Left renal pelvis (tissue), 4 donors: ENCODE data around the gene SLC35B4. TPM values are rescaled to one million over a fixed set of nuclear protein-coding genes. Genes with fewer than 3 reads are reported as not detected.
"Not testable (repeated sequence)": the region's sequence is repeated elsewhere in the genome, so short reads cannot be mapped to it uniquely, and the experiment has no call there.

ENCODE experiments used
- DNase-seq, 4 donors: peaks; one replicate each; pipeline ENCODE4 v3.0.0-alpha.2; 2013; ENCODE audit warnings: low read depth in 4 of 4, low spot score in 3 of 4
- polyA plus RNA-seq, 4 donors: library from polyadenylated mRNA; unstranded; fragments of 120-200 nt; gene quantifications; one replicate each; pipeline ENCODE4 v1.2.1, GENCODE V29; 2013; ENCODE audit not compliant: insufficient read length in 4 of 4

The SLC35B4 gene
- polyA plus RNA-seq, 4 donors = 23.0 to 28.9 (median 24.6) TPM

DNA sequence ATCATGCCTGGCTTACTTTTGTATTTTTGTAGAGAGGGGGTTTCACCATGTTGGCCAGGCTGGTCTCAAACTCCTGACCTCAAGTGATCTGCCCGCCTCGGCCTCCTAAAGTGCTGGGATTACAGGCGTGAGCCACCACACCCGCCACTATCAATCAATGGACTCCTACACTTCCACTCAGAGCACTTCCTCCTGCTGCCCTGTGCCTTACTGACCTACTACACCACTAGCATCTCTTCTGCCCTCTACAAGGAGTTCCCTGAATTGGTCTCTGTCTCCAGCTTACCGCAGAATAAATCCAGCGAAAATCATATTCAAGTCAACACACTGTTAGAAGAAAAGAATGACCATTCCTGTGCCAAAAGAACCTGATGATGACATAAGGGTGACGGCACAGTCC lies 20.7 kb downstream of the SLC35B4 start:
- DNase-seq = not testable (repeated sequence)

DNA sequence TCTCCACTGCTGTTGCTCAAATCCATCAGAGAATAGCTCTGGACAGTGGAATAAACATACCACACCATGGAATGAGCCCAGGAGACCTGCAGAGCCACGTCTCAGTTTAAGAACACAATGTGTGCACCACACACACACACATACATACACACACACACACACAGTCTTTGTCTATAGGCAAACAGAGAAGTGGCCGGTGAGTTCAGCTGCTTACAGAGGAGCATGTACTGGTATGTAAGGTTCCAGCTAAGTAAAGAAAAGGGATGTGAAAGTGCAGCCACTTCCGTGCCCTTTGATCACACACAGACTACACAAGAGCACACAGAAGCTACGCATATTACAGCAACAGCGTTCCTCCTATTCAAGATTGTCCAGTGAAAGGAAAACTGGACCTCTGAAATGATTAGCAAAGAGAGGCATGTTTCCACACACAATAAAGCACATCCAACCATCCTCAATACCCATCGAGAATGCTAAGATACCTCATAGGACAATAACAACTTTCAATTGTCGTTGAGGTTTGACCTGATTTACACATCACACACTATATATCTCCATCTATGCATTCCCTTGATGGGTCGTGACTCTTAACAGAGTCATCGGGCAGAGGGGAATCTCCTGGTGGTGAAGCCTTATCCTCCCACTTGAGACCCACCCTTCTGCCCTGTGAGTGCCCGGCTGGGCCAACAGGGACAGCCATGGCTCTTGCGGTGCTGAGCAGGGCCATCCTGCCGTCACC lies 23.6 kb downstream of the SLC35B4 start:
- DNase-seq = no peak

DNA sequence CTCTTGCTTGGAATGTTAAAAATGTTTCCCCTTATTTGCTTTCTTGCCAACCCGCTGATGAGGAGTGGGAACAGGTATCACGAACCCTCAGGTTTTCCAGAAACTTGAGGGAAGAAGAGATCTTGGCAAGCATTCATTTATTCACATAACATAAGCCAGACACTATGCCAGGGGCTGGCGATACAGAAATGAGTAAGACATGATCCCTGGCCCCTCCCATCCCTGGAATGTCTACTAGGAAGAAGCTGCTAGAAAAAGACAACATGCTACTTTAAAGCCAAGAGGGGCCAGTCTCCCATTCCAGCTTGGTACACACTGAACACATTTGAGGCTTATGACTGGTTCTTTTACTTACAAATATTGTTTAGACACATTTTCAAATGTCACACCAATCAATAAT lies 26.4 kb downstream of the SLC35B4 start:
- no peak for DNase-seq

DNA sequence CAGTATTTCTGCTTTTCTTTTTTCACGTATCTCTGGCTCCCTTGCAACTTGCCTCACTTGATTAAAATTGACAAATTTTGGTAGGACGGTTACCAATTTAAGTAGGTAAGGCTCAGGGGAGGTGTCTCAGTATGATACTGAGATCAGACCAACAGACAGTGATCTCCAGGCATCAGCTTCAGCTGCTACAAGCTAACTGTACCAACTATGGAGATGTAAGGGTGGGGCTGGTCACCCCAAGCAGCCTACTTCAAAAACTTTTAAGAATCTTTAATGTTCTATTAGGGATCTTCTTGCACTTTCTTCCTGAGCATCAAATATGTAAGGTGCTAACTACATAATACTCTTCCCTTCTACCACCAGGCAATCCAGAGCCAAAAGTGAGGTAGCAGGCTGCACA lies 26.9 kb downstream of the SLC35B4 start:
- no peak for DNase-seq

DNA sequence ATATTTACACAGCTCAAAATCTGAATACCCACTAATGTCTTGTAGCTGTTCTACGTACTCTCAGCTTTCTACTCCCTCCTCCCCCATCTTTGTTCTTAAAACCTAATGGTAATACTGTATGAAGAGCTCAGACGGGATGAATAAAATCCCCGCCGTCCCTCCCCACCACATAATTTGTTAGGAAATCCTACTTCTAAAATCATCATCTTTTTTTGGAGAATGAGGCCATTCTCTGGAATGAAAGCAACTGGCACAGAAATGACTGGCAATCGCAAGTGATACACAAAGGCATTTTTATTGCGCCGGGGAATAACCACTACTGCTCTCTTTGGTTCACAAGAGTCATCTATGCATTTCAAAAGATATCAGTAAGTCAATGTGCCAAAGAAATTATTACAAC lies 27.3 kb downstream of the SLC35B4 start:
- no peak for DNase-seq

DNA sequence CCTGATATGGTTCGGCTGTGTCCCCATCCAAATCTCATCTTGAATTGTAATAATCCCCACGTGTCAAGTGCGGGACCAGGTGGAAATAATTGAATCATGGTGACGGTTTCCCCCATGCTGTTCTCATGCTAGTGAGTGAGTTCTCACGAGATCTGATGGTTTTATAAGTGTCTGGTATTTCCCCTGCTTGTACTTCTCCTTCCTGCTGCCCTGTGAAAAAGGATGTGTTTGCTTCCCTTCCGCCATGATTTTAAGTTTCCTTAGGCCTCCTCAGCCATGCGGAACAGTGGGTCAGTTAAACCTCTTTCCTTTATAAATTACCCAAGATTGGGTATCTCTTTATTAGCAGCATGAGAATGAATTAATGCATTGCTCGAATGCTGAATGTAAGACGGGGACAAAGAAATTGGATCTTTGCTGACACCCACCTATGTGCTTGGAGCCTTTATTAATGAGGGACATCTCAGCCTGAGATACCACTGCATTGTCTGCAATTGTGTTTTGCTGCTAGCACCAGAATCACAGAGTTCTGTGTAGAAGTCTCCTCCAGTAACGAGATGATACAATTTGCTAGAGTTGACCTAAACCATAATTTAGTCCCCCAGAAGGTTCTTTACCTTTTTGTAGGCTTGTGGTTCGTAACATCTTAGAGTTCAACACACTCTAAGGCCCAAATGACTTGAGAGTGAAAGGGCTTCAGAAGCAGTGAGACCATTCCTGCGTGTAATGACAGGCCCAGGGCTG lies 28.6 kb downstream of the SLC35B4 start:
- DNase-seq = no peak

DNA sequence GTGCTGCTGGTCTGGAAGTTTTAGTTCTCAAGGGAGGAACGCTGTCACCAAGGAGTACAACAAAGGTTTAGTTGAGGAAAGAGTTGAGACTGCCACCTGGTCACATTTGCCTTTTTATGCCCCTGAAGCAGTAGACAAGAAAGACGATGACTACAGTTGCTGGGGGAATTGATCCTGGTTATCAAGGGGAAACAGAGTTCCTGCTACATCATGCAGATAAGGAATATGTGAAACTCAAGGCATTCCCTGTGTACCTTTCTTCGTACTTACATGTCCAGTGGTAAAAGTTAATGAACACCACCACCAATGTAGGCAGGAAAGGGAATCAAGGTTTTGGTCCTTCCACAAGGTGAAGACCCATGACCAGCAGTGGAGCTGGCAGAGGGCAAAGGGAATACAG lies 31.8 kb downstream of the SLC35B4 start:
- DNase-seq = no peak

DNA sequence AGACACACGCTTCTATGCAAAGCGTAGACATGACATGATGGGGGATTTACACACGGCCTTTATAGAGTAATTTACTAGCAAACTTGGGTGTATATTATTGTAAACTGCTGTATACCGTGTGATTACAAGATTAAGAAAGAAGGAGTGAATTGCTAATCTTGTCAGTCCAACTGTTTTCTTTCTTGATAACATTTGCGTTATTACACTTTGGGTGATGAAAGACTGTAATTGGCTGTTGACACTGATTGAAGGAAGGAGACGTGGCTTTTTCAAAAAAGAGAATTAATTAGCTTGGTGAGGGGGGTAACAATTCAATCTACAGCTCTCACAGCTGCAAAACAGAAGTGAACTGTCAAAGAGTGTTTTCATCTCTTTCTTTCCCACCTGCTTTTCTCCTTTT lies 32.7 kb downstream of the SLC35B4 start:
- DNase-seq = no peak

DNA sequence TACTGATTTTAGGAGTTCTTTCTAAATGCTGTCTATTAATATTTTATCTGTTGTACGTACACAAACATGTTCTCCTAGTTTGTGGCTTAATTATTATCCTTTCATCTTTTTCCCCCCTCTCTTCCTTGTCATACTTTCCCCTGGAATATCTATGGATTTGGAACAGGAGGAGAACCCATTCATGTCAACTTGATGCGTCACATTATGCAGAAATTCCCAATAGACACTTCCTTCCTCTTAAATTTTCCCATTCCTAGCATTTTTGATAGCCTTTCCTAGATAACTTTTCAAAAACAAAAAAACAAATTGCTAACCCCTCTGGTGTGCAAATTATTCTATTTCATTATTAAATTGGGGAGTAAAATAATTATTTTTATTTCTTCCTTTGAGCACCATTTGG lies 36.2 kb downstream of the SLC35B4 start:
- DNase-seq = no peak

DNA sequence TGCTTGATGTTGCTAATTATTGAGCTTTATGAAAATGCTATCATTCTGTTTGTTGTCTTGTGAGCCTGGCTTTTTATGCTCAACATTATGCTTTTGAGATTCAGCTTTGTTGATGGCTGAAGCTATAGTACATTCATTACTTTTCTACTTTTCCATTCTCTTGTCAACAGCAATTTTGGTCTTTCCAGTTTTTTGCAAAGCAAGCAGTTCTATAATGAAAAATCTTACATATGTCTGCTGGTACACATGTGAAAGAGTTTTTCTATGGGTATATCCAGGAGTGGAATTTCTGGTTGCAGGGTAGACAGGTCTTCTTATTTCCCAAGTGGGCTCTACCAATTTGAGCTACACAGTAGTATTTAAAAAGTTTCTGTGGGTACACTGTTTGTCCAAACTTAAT lies 36.8 kb downstream of the SLC35B4 start:
- DNase-seq = no peak

DNA sequence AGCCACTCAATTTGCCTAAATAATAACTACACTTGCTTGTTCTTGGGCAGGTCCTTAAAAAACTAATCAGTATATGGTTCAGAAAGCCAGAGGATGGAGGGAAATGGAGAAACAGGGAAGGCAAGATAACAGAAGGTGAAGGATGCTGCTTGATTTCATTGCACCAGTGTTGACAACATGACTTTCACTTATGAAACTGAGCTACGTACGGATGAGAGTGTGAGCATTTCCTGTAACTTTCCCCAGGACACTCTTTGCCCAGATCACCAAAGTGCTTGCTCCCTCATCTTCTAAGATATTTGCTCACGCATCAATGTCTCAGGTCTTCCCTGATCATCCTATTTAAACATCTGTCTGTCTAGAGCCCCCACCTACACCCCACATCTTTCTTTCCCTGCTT lies 37.4 kb downstream of the SLC35B4 start:
- DNase-seq = no peak

DNA sequence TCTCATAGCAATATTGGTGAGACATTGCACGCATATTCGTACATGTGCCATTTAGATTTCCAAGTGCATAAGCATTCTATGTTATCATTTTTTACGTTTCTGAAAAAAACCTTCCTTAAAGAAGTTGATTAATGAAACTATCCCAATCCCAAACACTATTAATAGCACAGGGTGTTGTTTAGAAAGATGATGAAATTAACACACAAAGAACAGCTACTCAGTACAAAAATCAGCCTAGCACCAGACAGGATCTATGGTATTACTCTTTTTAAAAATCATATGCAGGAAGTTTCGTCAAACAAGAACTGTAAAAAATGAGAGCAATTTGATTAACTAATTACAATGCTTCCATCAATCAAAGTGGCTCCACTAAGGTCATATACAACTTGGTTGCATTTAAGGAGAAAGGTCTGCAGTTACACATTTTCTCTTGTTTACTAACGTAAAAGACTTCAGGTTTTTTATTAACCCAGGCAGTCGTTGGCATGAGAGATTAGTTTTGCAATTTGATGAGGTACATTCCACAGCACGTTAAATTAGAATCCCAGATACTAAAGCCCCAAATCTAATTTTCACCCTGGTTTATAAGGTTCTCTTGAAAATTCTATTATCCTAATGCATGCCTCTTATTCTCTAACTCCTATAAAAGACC lies 38.1 kb downstream of the SLC35B4 start:
- no peak for DNase-seq

DNA sequence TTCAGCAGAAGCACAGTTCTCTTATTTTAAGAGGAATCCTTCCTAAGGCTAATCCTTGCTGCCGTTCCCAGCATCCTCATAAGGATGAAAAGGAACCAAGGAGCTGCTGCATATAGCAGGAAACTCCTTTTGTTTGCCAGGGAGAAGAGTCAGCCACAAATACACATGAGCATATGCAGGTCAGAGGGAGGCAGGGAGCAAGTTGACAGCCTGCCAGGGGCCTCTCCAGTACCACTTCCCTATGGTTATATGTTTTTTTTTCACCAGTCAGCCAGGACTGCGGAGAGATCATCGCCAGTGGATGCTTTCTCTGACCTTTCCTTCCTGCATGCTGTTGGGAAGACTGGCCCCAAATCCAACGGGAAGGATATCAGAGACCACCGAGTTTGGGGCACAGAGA lies 39.8 kb downstream of the SLC35B4 start:
- no peak for DNase-seq

DNA sequence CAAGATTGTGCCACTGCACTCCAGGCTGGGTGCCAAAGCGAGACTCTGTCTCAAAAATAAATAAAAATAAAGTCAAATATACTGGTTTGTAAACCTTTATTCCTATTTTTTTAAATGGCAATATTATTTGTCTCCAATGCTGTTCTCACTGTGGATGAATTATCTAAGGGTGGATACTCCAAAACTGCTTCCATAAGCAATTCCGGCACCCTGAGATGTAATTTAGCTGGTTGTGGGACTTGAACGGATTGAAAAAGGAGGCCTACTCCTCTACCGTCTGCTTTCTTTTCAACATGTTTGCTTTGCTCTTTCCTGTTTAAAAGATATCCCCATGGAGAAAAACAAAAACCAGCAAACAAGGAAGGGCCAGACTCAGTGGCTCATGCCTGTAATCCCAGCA lies 54.4 kb downstream of the SLC35B4 start:
- DNase-seq = no peak

DNA sequence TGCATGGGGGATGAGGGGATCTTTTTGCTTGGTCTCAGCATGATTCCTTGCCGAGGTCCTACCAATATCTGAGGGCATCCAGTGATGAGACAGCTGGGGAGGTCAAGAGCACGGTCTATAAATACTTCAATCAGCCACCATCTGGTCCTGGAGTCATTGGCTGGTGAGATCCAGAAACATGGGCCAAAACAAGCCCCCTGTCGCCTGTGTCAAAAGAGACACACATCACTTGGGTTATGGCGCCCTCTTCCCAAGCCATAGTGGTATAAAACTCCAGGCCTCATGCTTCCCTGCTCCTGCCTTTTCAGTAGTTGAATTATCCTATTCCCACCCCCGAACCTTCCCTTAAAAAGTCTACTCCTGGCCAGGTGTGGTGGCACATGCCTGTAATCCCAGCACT lies 60.9 kb downstream of the SLC35B4 start:
- DNase-seq = no peak

DNA sequence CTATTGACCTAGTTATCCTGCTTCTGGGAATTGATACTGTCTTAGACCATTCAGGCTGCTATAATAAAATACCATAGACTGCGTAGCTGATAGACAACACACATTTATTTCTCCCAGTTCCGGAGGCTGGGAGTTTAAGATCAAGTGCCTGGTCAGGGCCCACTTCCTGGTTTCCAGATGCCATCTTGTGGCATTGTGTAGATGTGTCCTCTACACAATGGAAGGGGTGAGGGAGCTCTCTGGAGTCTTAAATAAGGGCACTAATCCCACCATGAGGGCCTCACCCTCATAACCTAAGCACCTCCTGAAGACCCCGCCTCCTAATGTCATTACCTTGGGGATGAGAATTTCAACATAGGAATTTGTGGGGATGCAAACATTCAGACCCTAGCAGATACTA lies 62.4 kb downstream of the SLC35B4 start:
- no peak for DNase-seq

DNA sequence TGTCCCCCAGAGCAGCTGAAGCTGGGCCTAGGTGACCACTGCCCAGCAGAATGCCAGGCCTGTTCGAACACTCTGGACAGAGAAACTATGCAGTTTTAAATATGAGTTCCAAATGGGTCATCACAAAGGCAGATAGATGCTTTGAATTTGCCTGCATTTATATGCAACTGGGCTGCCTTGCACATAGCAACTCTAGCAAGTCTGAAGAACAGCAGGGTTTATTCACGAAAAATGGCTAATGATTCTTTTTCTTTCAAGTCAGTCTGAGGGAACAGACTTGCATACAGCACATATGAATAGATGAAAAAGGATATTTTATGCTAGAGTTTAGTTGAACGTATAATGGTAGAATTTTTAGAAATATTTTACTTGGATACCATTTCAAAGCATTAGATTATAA lies 68.5 kb downstream of the SLC35B4 start:
- DNase-seq = no peak

DNA sequence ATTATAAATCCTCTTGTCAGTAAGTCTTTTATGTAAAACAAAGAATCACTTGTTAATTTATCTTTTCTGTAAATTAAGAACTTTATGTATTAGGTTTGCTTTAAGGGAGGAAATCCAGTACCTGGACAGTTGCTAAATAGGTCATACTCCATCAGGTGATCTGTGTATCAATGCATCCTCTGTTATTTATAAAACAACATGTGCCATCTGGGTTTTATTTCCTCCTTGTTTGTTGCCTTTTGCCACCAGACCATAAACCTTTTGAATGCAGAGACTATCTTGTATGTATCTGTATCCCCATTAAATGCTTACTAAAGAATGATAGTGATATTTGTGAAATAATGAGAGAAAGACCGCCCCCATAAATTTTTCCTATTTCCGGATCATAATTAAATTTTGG lies 70.0 kb downstream of the SLC35B4 start:
- DNase-seq = no peak

DNA sequence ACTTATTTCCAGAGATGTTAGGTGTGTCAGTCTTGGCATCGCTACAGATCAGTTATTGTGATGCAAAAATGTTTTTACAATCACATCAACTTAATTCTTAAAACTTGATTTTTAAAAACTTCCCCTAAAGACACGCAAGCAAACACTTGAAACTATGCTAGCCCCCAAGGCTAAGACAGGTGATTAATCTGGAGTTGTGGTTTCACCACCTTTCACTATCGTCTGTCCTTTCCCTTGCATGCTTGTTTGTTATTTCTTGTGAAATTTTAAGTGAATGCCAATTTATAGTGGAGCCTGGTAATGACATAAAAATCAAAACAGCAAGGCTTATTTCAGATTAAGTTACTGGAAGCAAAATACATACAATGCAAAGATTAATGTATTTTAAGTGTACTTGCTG lies 70.4 kb downstream of the SLC35B4 start:
- DNase-seq = no peak

DNA sequence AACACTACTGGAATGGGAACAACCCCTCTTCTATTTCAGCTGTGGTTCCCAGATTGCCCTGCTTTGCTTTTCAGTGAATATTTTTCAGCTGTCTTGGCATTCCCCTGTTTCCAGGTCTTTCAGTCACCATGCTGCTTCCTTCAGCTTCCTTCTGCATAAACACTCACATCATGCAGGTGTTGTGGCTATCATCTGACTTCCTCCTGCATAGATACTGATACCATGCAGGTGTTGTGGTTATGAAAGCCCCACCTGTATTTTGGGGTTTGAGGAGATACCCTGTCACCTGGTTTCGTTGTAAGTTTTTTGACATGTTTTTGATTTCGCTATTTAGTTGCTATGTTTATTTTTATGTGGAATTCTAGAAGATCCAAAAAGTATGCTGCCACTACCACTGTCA lies 71.5 kb downstream of the SLC35B4 start:
- no peak for DNase-seq
